ENCODE results near the gene DYRK1A.

DNA sequence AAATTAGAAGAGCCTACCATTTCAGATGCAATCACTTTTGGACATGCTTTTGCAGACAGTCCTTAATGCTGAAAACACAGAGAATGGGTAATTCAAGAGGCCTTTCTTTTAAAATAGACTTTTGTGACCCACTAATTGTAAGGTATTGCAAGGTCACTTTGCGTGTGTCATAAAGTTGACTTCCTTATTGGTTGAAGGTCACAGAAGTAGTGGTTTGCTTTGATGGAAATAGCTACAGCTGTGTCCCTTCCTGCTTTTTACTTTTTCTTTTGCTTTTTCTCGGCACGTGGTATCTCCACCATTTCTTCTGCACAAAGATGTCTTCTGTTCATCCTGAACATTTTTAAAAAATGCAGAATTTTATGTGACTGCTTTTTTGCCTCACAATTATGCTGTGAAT lies 146.8 kb downstream of the DYRK1A start:
- TF ChIP-seq, protein P1, sequence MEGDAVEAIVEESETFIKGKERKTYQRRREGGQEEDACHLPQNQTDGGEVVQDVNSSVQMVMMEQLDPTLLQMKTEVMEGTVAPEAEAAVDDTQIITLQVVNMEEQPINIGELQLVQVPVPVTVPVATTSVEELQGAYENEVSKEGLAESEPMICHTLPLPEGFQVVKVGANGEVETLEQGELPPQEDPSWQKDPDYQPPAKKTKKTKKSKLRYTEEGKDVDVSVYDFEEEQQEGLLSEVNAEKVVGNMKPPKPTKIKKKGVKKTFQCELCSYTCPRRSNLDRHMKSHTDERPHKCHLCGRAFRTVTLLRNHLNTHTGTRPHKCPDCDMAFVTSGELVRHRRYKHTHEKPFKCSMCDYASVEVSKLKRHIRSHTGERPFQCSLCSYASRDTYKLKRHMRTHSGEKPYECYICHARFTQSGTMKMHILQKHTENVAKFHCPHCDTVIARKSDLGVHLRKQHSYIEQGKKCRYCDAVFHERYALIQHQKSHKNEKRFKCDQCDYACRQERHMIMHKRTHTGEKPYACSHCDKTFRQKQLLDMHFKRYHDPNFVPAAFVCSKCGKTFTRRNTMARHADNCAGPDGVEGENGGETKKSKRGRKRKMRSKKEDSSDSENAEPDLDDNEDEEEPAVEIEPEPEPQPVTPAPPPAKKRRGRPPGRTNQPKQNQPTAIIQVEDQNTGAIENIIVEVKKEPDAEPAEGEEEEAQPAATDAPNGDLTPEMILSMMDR (IDR thresholded peaks at IDR 0.05), result no peak
- TF ChIP-seq POLR2A (IDR thresholded peaks at IDR 0.05), result no peak

Data from heart left ventricle (tissue), 13 donors.